ELR (cell line): ENCODE data around the gene BLCAP.
"Not testable (repeated sequence)": the region's sequence is repeated elsewhere in the genome, so short reads cannot be mapped to it uniquely, and the experiment has no call there.

Experiments
- DNase-seq: peaks from one replicate; pipeline ENCODE4 v3.0.0-alpha.2; 2015; ENCODE audit warnings: low read depth

BLCAP gene

GRCh38 chr20:37527638-37528445 lies at the start of gene BLCAP:
Gene BLCAP, minus strand, starts transcription at chr20:37527876. Its CDS starts 8,702 bp downstream, at chr20:37519174.
- peak; percentile 94 for DNase-seq

GRCh38 chr20:37577436-37577835 lies 49.8 kb upstream of the BLCAP start:
- DNase-seq: not testable (repeated sequence)

GRCh38 chr20:37576911-37577310 lies 49.2 kb upstream of the BLCAP start:
- DNase-seq: no peak

- DNase-seq: no peak
Measured at GRCh38 chr20:37575884-37576283, 48.2 kb upstream of the BLCAP start.

GRCh38 chr20:37574199-37574890 lies 46.7 kb upstream of the BLCAP start:
- peak; percentile 13 for DNase-seq

- no peak for DNase-seq
Measured at GRCh38 chr20:37573626-37574198, 46.0 kb upstream of the BLCAP start.

GRCh38 chr20:37571033-37571432 lies 43.4 kb upstream of the BLCAP start:
- no peak for DNase-seq

GRCh38 chr20:37570419-37570818 lies 42.7 kb upstream of the BLCAP start:
- no peak for DNase-seq

- no peak for DNase-seq
Measured at GRCh38 chr20:37567671-37568588, 40.3 kb upstream of the BLCAP start.

GRCh38 chr20:37567331-37567665 lies 39.6 kb upstream of the BLCAP start:
- DNase-seq: no peak

GRCh38 chr20:37566590-37567330 lies 39.1 kb upstream of the BLCAP start:
- DNase-seq: no peak

- no peak for DNase-seq
Measured at GRCh38 chr20:37565134-37565811, 37.6 kb upstream of the BLCAP start.

GRCh38 chr20:37564388-37565133 lies 36.9 kb upstream of the BLCAP start:
- DNase-seq: peak; percentile 62

GRCh38 chr20:37564016-37564387 lies 36.3 kb upstream of the BLCAP start:
- DNase-seq: no peak

- DNase-seq: no peak
Measured at GRCh38 chr20:37562695-37563480, 35.2 kb upstream of the BLCAP start.

- DNase-seq: no peak
Measured at GRCh38 chr20:37560629-37561028, 33.0 kb upstream of the BLCAP start.

GRCh38 chr20:37559312-37560027 lies 31.8 kb upstream of the BLCAP start:
- DNase-seq: no peak

GRCh38 chr20:37558779-37559178 lies 31.1 kb upstream of the BLCAP start:
- DNase-seq: no peak

GRCh38 chr20:37558306-37558705 lies 30.6 kb upstream of the BLCAP start:
- DNase-seq: no peak
